Measurements from ENCODE around the gene CCDC30.

The CCDC30 gene

DNA sequence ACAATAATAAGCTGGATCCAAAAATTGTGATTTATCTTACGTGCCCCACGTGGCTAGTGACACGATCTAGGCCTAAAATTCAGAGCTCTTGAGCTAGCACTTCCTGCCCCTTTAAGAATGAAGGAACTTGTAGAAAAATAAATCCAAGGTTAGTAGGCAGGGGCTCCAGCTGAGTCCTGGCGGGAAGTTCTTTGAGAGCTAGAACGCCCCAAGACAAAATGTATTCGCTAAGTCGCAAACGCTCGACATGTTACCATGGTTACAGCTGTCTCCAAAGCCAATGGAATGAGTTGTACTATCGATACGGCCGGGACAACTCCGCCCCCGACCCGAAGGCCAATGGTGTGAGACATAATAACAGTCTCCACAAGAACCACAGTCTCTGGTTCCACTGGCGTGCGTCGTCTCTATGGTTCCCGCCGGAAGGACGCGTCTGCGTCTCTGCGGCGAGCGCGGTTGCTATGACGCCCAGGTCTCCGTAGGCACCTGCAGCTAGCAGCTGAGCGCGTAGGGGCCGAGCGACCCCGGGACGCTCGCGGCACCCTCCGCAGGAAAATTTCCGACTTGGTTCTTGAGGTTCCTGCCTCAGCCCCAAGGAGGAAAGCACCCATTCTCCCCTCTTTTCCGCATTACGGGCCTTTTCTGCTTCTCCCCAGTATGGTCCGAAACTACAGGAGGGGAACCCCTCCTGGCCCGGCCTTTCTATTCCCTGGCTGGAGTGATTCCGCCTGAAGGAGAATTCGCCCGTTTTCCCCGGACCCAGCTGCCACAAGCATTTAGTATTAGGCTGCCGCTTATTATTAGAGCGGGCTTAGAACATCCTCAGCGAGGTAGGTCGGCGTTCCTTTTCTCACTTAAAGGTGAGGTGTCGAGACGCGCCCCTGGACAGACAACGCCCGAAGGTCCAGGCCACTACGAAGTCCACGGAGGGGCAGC is at the start of gene CCDC30:
Gene CCDC30, plus strand, starts transcription at position 459 of the 936 bp plus-strand sequence. CDS start 17,266 bp downstream, outside the sequence.
- DNase-seq = peak; percentile 100

DNA sequence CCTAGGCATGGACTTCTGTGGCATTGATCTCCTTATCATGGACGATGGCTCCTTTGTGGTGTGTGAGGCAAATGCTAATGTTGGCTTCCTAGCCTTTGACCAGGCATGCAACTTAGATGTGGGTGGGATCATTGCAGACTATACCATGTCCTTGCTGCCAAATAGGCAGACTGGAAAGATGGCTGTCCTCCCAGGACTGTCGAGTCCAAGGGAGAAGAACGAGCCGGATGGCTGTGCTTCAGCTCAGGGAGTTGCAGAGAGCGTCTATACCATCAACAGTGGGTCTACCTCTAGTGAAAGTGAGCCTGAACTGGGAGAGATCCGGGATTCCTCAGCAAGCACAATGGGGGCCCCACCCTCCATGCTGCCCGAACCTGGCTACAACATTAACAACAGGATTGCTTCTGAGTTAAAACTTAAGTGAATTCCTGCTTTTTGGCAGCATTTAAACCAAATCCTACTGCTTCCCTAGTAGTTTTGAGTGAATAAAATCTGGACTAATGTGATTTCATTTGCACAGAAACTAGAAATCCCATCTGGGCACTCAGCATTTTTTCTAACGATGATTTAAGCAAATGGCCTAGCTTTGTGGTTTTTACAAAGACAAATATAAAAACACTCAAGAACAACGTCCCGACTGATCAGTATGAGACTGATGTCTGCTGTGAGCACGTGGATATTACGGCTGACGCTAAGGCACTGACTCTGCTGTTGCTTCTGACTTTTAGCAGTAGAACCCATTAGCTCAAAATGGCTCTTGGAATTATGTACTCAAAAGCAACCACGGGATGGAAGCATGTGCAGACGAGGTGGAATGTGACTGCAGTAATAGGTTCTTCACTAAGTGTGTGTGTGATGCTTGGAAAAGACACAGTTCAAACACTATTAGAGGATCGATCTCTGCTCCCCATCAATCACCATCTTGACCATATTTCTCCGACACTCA is 48.3 kb upstream of the CCDC30 start:
- DNase-seq = no peak

DNA sequence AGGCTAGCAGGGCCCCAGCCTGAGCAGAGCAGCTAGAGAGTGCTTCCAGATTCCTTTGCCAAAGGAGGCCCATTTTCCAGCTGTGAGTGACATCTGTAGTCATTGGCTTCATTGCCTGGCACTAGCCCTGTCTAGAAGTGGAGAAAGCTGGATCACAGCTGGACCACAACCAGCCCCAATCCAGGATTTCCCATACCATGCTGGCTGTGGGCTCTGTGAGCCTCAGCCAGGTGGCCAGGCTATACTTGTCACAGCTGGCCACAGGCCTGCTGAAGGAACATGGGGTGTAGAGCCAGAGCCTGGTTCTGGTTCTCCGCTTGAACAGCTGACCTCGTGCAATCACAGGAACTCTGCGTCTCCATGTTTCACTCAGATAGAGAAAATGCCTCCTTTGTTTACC is 45.9 kb upstream of the CCDC30 start:
- no peak for DNase-seq

DNA sequence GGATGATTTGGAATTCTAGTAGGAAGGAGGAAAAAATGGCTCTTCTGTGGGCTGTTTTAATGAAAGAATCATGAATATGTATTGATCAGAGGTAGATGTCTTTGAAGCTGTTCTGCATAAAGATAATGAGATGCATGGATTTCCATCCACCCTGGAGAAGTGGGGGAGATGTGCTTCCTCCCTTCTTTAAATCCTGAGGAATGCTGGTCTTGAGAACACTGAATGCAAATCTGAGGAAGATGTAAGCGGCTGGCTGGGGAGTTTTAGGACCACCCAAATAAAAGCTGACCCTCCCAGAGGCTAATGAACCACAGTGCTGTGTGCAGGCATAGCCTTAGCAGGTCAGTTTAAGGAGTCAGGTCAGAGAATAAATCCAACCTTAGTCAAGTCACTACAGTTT is 44.6 kb upstream of the CCDC30 start:
- DNase-seq = no peak

DNA sequence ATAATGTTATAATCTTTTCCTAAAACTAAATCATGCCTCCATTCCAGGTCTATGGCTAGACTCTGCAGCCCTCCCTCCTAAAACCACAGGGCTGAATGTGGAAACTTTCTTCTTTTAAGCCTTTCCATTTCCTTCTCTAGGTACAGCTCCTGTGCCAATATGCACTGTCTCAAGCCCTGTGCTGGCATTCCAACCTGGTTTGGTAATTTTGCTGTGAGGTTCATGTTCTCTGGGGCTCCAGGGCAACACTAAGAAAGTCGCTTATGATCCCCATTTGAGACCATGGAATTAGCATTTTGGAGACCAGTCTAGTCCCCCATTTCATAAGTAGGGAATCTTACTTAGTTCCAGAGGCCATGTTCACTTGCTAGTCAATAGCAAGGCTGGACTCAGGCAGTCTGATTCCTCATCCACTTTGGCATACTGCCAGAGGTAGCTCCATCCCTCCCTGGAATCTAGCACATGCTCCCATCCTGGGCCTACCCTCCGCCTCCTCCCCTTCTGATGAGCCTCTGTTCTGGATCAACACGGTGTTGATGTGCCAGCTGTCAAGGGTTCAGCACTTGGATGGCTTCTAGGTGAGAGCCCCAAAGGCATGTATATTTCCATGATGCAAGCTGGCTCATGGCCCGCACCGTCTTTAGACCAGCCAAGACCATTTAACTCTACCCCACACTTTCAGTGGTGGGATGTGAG is 43.8 kb upstream of the CCDC30 start:
- DNase-seq = no peak

DNA sequence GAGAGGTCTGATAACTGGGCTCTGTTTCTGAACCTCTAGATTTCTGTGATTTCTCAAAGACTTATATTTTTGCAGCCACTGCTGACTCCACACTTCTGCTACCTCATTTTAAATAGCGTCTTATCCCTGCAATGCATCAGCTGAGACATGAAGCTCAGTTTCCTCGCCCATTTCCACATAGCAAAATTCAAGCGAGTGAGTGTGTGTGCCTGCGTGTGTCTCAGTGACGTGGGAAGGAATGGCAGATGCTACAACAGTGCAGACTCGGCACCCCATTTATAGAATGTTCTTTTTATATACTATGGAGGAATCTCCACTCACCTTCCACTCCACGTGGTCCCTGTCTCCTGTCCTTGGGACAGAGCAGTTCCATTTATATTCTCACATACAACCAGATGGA is 43.0 kb upstream of the CCDC30 start:
- DNase-seq = no peak

DNA sequence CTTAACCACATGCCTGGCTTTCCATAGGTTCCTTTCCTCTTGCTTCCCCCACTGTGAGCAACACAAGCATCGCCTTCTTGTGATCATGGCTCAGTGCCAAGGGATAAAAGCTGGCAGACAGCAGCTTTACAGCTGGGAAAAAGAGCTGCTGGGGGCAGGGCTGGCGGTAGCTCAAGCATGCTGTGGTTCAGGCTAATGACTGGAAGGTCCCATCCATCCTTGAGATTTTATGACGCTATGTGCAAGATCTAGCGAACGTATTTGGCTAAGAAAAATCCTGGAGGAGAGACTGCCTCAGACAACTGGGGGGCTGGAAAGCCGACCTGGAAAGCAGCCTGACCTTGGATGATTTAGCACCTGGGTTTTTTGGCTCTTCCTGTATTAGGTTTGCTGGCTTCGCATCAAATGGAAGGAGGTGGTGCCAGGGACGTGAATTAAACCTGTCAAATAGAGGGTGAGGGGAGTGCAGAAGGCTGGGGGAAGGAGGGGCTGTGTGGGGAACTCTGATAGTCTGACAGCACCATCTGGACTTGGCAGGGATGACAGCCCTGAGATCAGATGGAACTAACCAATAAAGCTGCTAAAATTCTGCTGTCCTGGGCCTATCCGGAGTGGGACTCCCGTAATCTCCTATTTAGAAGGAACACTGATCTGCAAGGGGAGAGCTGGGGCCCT is 42.0 kb upstream of the CCDC30 start:
- peak; percentile 86 for DNase-seq

DNA sequence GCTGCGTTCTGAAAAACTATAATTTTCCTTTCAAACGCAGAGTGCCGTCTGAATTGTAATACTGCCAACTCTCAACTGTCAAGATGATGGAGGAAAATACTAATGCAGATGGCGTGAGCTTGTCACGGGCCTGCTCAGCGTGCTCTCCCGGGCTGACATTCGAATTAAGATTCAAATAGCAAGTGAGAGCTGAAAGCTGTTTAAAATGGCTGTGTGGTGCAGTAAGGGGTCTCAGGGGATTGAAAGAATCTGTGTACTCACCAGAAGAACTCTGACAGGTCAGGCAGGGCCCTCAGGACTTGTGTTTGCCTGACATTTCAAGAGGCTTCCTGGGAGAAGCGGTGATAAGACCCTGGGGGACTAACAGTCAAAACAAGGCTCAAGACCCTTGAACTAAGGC is 40.3 kb upstream of the CCDC30 start:
- DNase-seq = no peak

DNA sequence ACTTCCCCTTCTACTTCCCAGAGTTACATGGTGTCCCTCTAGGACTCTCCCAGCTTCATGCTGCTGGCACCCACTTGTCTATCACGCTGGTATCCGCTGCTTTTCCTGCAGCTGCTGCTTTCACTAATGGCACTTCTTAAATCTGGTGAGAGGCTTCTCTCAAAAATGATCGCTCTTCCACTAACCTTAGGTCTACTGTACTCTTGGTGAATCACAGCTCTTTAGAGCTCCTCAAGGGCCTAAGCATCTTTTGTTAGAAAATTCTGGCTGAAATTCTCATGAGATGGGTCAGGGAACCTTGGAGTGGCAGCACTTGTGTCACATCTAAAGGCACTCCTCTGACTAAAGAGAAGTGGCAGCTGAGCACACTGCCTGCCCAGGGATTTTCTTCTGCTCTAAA is 39.4 kb upstream of the CCDC30 start:
- DNase-seq = no peak

DNA sequence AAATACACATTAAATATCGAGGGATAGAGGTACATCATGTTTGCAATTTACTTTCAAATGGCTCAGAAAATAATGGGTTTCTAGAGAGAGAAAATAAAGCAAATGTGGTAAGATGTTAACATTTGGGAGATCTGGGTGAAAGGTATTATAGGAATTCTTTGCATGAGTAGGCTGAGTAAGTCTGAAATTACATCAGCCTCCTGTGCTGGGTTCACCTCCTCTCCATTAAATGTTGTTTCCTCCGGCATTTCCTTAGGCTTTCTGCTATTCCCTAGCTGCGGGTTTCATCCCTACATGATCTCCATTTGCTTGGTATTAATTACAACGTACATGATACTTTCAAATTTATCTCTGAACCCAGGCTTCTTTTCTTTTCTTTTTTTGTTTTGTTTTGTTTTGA is 38.9 kb upstream of the CCDC30 start:
- DNase-seq = no peak

DNA sequence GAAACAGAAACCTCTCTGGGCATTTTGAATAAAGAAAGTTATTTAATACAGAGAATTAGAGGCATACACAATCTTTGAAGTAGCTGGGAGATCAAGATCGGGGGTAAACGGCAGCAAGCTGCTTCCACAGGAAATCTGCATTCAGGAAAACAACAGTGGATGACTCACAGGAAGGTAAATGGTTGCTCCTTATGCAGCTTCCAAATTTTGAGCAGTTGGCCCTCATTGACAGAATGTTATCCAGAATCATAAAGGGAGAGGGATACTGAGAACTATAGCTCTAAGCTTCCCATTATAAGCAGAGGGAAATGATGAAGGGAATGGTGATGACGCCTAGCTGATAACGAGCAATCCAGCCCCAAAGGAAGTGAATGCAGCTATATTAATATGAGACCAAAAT is 35.8 kb upstream of the CCDC30 start:
- DNase-seq = no peak

DNA sequence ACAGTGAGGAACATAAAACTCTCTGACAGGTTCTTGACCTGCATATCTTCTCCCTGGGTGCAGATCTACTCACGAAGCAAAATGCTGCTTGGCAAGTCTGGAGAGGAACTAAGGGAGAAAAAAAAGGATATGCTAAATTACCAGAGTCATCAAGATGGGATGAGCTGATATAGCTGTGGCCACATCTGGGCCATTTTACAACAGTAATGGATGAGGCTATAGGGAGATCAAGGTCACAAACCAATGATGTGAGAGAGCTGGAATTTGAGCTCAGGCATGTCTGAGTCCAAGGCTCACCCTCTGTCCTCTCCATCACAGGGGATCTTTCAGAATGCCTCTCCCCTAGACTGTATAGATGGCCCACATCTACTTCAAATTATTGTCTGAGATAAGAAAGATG is 33.5 kb upstream of the CCDC30 start:
- no peak for DNase-seq

DNA sequence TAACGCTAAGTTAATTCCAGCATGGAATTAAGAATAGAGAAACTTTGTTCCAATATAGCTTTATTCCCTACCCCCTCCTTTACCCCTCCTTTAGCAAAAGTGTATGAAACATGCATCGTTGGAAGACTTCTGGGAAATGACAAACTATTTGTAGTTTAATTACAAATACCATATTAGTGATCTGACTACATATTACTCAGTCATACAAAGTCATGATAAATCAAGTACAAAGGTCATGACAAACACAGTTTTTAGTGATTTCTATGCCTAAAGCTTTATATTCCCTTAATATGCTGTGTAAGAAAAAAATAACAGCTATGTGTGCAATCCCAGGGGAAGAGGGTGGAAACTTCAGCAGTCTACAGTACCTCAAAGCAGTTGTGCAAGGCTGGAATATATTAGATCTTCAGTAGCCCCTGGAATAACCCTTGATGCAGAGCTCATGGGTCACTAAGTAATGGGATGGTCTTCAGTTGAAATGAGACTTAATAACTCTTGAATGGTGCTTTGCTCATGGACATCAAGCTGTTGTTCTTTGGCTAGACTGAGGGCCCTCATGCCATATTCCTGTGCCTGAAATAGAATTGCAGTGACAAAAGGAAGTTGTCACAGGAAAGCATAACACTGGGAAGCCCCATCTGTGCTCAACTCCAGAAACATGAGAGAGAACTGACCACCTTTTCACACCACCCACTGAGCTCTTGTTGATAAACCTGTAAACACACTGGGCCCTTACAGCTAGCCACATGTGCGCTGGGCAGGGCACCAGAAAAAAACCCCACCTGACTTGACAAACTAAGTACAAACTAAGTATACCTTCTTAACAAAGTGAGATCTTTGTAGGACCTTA is 32.6 kb upstream of the CCDC30 start:
- DNase-seq = no peak

DNA sequence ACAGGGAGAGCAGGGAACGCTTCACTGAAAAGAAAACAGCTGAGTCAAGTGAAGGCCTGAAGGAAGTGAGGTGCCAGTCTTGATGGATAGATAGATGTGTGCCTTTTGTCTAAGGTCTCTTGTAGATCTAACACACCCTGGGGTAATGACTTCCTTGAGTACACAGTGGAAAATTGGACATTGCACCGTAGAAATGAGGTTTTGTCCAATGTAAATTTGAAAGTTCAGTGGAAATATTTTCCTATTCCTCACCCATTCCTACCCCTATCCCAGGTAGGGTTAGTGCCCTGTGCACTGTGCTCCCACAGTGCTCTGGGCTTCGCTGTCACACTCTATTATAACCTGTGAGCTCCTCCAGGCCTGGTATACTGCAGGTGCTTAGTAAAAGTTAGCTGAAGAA is 31.6 kb upstream of the CCDC30 start:
- DNase-seq = no peak

DNA sequence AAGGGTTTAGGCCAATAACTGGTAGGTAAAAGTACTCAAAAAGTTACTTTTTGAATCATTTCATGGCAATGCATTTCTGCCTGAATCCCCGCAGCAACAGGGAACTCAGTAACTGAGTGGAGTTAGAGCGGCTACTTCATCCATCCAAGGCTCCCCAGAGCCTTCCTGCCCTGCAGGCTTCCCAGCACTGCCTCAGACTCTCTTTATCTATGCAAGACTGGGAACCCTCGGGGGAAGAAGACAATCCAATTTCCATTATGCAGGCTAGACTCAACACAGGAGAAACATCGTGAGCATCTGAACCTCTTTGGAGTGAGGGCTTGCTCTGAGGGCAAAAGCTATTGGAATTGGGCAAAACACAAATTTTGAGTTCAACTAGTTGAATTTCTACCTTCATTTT is 30.4 kb upstream of the CCDC30 start:
- DNase-seq = no peak

DNA sequence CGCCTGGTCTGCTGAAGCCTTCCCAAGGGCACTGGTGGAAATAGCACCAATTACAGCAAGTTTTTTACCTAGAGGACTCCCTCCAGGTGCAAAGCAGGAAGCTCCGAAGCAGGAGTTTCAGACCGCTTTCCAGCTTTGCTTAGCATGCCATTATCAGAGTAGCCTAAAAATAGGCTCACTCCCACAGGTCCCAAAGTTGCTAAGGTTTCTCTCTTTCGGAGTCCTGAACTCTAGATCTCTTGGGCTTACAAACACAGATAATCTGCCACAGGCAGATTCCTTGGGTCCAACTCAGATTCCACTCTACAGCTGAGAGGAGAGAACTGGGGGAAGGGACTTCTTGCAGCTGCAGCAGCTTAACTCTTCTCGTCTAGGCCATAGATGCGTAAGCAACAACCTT is 29.7 kb upstream of the CCDC30 start:
- DNase-seq = no peak

DNA sequence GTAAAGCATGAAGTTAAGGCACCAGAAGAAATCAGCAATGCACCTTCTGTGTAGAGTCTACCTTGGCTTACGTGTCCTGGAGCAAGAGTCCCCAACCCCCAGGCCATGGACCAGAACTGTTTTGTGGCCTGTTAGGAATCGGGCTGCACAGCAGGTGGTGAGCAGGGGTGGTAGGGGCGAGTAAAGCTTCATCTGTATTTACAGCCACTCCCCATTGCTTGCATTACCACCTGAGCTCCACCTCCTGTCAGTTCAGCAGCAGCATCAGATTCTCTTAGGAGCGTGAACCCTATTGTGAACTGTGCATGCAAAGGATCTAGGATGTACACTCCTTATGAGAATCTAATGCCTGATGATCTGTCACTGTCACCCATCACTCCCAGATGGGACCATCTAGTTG is 28.7 kb upstream of the CCDC30 start:
- no peak for DNase-seq

DNA sequence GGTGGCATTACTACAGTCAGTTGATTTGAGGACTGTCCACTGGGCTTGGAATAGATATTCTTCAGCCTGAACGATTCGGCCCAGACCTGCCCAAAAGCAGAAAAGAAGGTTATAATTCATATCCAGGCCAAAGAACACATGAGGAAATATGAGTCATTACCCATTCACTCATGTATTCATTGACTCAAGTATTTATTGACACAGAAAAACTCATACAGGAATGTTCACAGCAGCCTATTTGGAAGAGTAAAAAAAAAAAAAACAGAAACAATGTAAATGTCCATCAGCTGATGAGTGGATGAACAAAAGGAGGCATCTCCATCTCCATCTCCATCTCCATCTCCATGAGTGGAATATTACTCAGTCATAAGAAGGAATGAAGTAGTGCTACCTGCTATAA is 23.1 kb upstream of the CCDC30 start:
- no peak for DNase-seq

DNA sequence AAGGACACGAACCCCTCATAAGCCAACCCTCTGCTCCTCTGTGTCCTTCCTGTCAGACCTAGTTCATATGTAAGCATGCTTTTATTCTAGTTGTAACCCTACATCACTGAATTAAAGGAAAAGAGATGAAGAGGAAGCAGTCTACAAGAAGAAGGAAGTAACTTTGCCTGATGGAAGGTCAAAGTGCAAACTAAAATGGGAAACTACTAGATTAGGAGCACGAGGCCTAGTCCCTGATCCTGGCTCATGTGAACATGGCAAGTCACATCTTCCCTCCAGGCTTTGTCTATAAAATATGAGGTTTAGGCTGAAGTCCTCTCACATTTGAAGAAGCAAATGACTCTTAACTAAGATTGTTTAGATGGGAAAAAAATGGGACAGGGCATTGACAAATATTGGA is 20.4 kb upstream of the CCDC30 start:
- no peak for DNase-seq

DNA sequence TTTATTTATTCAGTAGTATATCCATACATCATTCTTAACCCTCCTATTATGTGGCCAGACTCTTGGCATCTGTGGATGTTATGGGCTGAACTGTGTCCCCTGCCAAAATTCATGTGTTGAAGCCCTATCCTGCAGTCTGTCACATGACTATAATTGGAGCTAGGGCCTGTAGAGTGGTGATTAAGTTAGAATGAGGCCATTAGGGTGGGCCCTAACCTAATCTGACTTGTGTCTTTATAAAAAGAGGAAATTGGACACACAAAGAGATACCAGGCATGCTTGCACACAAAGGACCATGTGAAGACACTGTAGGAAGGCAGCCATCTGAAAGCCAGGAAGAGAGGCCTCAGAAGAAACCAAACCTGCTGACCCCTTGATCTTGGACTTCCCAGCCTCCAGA is 13.8 kb upstream of the CCDC30 start:
- DNase-seq = no peak

DNA sequence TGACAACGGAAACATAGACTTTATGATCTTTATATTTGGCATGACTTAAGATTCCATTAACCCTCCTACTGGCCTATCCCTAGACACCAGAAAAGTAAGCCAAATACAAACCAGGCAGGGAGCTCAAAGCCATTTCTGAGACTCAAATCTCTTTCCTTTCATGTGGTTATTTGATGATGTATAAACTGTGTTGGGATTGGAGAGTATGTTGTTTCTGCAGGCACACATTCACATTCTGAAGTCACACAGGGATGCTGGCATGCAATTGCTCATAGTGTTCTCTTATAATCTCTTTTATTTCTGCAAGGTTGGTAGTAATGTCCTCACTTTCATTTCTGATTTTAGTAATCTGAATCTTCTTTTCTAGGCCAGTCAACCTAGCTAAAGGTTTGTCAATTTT is 13.0 kb upstream of the CCDC30 start:
- no peak for DNase-seq

DNA sequence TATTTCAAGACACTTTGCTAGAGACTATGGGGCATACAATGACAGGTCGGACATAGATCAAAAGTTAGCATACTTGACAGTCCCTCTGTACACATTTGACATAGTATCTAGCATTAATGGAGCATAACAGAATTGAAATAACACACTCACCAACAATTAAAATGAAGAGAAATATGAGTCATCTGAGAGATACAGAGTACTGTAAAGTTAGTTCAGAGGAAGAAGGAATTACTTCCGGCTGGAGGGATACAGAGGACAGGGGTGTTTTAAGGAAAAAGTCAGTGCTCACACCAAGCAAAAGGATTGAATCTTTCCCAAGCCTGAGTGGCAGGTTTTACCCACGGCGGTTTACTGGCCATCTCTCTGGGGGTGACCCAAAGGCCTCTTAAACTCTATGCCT is 9.7 kb upstream of the CCDC30 start:
- DNase-seq = no peak
